ENCODE data around the gene ATL3.
"Not testable (repeated sequence)": the region's sequence is repeated elsewhere in the genome, so short reads cannot be mapped to it uniquely, and the experiment has no call there.

Gene ATL3

DNA sequence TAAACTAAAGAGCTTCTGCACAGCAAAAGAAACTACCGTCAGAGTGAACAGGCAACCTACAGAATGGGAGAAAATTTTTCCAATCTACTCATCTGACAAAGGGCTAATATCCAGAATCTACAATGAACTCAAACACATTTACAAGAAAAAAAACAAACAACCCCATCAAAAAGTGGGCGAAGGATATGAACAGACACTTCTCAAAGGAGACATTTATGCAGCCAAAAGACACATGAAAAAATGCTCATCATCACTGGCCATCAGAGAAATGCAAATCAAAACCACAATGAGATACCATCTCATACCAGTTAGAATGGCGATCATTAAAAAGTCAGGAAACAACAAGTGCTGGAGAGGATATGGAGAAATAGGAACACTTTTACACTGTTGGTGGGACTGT is 92.3 kb downstream of the ATL3 start:
- not testable (repeated sequence) for H3K4me1 ChIP-seq (ENCODE audit: insufficient read depth, low read length); H3K27ac ChIP-seq (ENCODE audit: low read depth, low read length); H3K27me3 ChIP-seq (ENCODE audit: insufficient read depth, low read length); H3K9ac ChIP-seq (ENCODE audit: low read depth, low read length); H3K4me3 ChIP-seq (ENCODE audit: low read length)
- 83% methylated on average over 1 of the region's 3 CpGs for WGBS
- Histone ChIP-seq H3K36me3 (ENCODE audit: insufficient read depth, low read length) (peaks cover 73% of the 10 kb centered on the region), H3K9me3 (ENCODE audit: insufficient read depth, low read depth, low read length) (peaks cover 29% of the 10 kb centered on the region)

DNA sequence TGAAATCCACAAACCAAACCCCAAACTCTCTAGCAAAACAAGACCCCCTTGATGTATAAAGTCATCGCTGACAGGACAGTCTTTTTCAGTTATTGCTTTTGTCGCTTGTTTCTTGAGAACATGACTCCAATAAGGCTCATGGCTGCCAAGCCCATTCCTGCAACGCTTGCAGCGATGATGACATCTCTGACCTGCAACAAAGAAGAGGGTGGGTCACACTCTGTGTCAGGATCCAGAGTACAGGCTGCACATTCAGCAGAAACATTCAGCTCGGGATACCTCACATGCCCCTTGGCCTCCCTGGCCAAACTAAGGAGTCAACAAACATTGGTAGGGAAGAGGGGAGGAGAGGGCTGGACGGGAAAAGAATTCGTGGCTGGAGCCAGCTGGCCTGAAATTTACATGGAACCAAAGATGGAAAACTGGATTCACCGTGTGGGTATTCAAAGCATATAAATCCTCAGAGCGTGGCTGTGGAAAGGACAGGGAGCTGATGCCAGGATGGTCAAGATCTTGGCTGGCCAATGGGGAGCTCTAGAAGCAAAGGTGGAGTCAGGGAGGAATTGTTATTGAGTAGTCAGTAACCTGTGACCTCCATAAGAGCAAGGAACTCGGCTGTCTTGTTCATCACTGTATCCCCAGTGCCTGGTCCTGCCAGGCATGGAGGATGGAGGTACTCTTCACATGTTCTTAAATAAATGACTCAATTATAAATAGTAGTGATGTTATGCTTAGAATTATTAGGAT is 96.1 kb downstream of the ATL3 start:
- peaks cover 43% of the 10 kb centered on the region for H3K36me3 ChIP-seq (ENCODE audit: insufficient read depth, low read length)
- no peak overlapping the region for H3K27ac ChIP-seq (ENCODE audit: low read depth, low read length)
- H3K9ac ChIP-seq (ENCODE audit: low read depth, low read length) = no peak overlapping the region
- H3K4me1 ChIP-seq (ENCODE audit: insufficient read depth, low read length) = peaks cover 11% of the 10 kb centered on the region; the same call in 1 of the 2 replicates
- peaks cover 4% of the 10 kb centered on the region; the same call in 1 of the 2 replicates for H3K9me3 ChIP-seq (ENCODE audit: insufficient read depth, low read depth, low read length)
- no peak overlapping the region for H3K4me3 ChIP-seq (ENCODE audit: low read length)
- WGBS = 93% methylated on average over 10 of the region's 10 CpGs
- H3K27me3 ChIP-seq (ENCODE audit: insufficient read depth, low read length) = no peaks in the 10 kb centered on the region
